Neural progenitor cell (in vitro differentiated cells): ENCODE results near the gene NCK2.

ENCODE experiments used
- CTCF ChIP-seq: fragments of 200-600 bp; sonication (generic); IDR thresholded peaks from 2 replicates; pipeline ENCODE4 v1.5.1; 2017; ENCODE audit warnings: antibody characterized with exemption, mild to moderate bottlenecking
- EZH2 ChIP-seq: fragments of 200-600 bp; sonication (generic); IDR thresholded peaks from 2 replicates; pipeline ENCODE4 v1.6.1; 2017; ENCODE audit warnings: antibody characterized with exemption, mild to moderate bottlenecking, moderate library complexity
- EZH2phosphoT487 ChIP-seq: fragments of 200-600 bp; sonication (generic); IDR thresholded peaks from 2 replicates; pipeline ENCODE4 v1.6.1; 2017; ENCODE audit warnings: antibody characterized with exemption

GRCh38 chr2:105929516-105929915, 184.8 kb downstream of the NCK2 start:
- TF ChIP-seq CTCF (no peak), EZH2 (no peak), EZH2phosphoT487 (no peak)
